ENCODE data around the gene PTPRK.

Gene PTPRK

GRCh38 chr6:127923135-127923534 is 597.3 kb downstream of the PTPRK start:
- Histone ChIP-seq H3K9me3 (ENCODE audit: control insufficient read depth, insufficient read depth, low read length) (peaks cover 10% of the 10 kb centered on the region), H3K4me1 (ENCODE audit: control insufficient read depth, insufficient read depth, low read length) (no peaks in the 10 kb centered on the region), H3K9ac (ENCODE audit: low read depth, low read length) (no peak overlapping the region), H3K36me3 (ENCODE audit: control insufficient read depth, insufficient read depth, low read length) (no peaks in the 10 kb centered on the region), H3K27ac (ENCODE audit: low read depth, low read length) (no peak overlapping the region), H3K27me3 (ENCODE audit: control insufficient read depth, insufficient read depth, low read length) (no peaks in the 10 kb centered on the region), H3K4me3 (ENCODE audit: low read depth, low read length) (no peak overlapping the region)

DNA sequence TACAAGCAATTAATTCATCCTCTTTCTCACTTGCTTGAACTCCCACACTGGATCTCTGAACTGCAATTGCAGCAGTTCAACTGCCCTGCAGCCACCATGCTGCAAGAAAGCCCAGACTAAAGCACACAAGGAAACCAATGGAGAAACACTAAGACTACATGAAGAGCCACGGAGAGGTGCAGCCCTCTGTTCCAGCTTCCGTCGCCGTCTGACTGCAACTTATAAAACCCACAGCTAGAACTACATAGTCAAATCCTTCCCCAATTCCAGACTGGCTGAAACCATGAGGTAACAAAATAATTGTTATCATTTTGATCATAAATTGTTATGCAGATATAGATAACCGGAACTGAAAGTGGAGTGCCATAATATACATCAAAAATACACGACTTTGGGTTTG is 598.4 kb downstream of the PTPRK start:
- Histone ChIP-seq H3K27ac (ENCODE audit: low read depth, low read length) (no peak overlapping the region), H3K9me3 (ENCODE audit: control insufficient read depth, insufficient read depth, low read length) (peaks cover 10% of the 10 kb centered on the region), H3K4me3 (ENCODE audit: low read depth, low read length) (no peak overlapping the region), H3K27me3 (ENCODE audit: control insufficient read depth, insufficient read depth, low read length) (no peaks in the 10 kb centered on the region), H3K9ac (ENCODE audit: low read depth, low read length) (no peak overlapping the region), H3K4me1 (ENCODE audit: control insufficient read depth, insufficient read depth, low read length) (no peaks in the 10 kb centered on the region), H3K36me3 (ENCODE audit: control insufficient read depth, insufficient read depth, low read length) (no peaks in the 10 kb centered on the region)

- no peaks in the 10 kb centered on the region for H3K27me3 ChIP-seq (ENCODE audit: control insufficient read depth, insufficient read depth, low read length)
- no peak overlapping the region for H3K27ac ChIP-seq (ENCODE audit: low read depth, low read length)
- no peaks in the 10 kb centered on the region for H3K36me3 ChIP-seq (ENCODE audit: control insufficient read depth, insufficient read depth, low read length)
- no peaks in the 10 kb centered on the region for H3K4me1 ChIP-seq (ENCODE audit: control insufficient read depth, insufficient read depth, low read length)
- H3K9me3 ChIP-seq (ENCODE audit: control insufficient read depth, insufficient read depth, low read length): peaks cover 7% of the 10 kb centered on the region
- no peak overlapping the region for H3K9ac ChIP-seq (ENCODE audit: low read depth, low read length)
- no peak overlapping the region for H3K4me3 ChIP-seq (ENCODE audit: low read depth, low read length)
Observed at GRCh38 chr6:127920804-127921203, 599.6 kb downstream of the PTPRK start.
